ENCODE results near the gene CDH6. TPM values are rescaled to one million over a fixed set of nuclear protein-coding genes. Genes with fewer than 3 reads are reported as not detected.
A peak's percentile ranks its signal among the peaks of the same experiment; 100 is the strongest.

Gene CDH6
- total RNA-seq, 1 donor from 2014 or later, result 233 TPM

DNA sequence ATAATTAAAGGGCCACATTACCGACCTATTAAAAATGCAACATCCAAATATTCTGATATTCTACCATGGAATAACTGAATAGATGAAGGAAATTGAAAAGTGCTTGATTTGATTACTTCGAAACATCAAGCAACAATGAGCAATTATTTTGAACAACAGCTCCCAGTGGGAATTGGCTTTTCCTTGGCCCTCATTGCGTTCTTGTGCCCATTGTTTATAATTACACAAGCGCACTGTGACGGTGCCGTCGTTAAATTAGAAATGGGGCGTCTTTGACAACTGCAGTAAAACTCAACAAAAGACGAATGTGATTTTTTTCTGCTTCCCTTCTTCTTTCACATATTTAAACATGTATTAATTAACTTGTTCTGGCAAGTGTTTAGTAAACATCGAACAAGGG lies 61.6 kb downstream of the CDH6 start:
- peaks cover 54% of the 10 kb centered on the region for H3K36me3 Mint-ChIP-seq (ENCODE audit: low read depth)
- peaks cover 9% of the 10 kb centered on the region for H3K9me3 Mint-ChIP-seq
- no peak for DNase-seq (ENCODE audit: low read depth, low spot score)
- no peak overlapping the region for H3K4me3 Mint-ChIP-seq
- TF ChIP-seq, protein P1, sequence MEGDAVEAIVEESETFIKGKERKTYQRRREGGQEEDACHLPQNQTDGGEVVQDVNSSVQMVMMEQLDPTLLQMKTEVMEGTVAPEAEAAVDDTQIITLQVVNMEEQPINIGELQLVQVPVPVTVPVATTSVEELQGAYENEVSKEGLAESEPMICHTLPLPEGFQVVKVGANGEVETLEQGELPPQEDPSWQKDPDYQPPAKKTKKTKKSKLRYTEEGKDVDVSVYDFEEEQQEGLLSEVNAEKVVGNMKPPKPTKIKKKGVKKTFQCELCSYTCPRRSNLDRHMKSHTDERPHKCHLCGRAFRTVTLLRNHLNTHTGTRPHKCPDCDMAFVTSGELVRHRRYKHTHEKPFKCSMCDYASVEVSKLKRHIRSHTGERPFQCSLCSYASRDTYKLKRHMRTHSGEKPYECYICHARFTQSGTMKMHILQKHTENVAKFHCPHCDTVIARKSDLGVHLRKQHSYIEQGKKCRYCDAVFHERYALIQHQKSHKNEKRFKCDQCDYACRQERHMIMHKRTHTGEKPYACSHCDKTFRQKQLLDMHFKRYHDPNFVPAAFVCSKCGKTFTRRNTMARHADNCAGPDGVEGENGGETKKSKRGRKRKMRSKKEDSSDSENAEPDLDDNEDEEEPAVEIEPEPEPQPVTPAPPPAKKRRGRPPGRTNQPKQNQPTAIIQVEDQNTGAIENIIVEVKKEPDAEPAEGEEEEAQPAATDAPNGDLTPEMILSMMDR (conservative IDR thresholded peaks at IDR 0.05), result no peak
- H3K27ac Mint-ChIP-seq (ENCODE audit: unreplicated experiment), result no peak overlapping the region
- peaks cover 16% of the 10 kb centered on the region for H3K4me1 Mint-ChIP-seq
- H3K27me3 Mint-ChIP-seq (ENCODE audit: low read depth), result no peaks in the 10 kb centered on the region

DNA sequence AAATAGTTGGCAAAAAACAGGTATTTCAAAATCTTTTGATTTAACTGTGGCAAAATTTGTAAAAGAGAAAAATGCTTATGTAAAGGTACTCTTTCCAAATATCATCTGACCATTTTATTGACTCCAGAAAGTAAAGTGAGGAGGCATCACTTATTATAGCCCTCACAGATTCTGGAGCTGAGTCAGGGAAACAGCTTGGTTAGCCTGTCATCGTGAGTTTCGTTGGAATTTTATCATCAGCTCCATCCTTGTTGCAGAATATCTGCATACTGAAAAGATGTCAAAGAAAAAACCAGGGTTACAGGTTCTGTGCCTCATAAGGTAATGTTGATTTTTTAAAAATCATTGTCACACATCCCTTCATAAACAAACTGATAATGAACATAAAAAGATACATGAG lies 74.8 kb downstream of the CDH6 start:
- H3K4me3 Mint-ChIP-seq, result no peak overlapping the region
- no peaks in the 10 kb centered on the region for H3K27me3 Mint-ChIP-seq (ENCODE audit: low read depth)
- peaks cover 10% of the 10 kb centered on the region for H3K36me3 Mint-ChIP-seq (ENCODE audit: low read depth)
- no peaks in the 10 kb centered on the region for H3K9me3 Mint-ChIP-seq
- H3K27ac Mint-ChIP-seq (ENCODE audit: unreplicated experiment), result no peak overlapping the region
- TF ChIP-seq, protein P1 (conservative IDR thresholded peaks at IDR 0.05), result no peak
- peaks cover 10% of the 10 kb centered on the region for H3K4me1 Mint-ChIP-seq
- DNase-seq (ENCODE audit: low read depth, low spot score), result no peak

GRCh38 chr5:31268686-31269085 lies 75.2 kb downstream of the CDH6 start:
- no peak overlapping the region for H3K4me3 Mint-ChIP-seq
- H3K9me3 Mint-ChIP-seq, result no peaks in the 10 kb centered on the region
- no peaks in the 10 kb centered on the region for H3K27me3 Mint-ChIP-seq (ENCODE audit: low read depth)
- TF ChIP-seq, protein P1 (conservative IDR thresholded peaks at IDR 0.05), result no peak
- H3K36me3 Mint-ChIP-seq (ENCODE audit: low read depth), result peaks cover 11% of the 10 kb centered on the region
- peaks cover 12% of the 10 kb centered on the region for H3K4me1 Mint-ChIP-seq
- no peak for DNase-seq (ENCODE audit: low read depth, low spot score)
- H3K27ac Mint-ChIP-seq (ENCODE audit: unreplicated experiment), result no peak overlapping the region

- no peaks in the 10 kb centered on the region for H3K27me3 Mint-ChIP-seq (ENCODE audit: low read depth)
- no peak overlapping the region for H3K4me3 Mint-ChIP-seq
- H3K27ac Mint-ChIP-seq (ENCODE audit: unreplicated experiment), result no peak overlapping the region
- TF ChIP-seq, protein P1 (conservative IDR thresholded peaks at IDR 0.05), result no peak
- H3K36me3 Mint-ChIP-seq (ENCODE audit: low read depth), result peaks cover 11% of the 10 kb centered on the region
- DNase-seq (ENCODE audit: low read depth, low spot score), result no peak
- H3K9me3 Mint-ChIP-seq, result no peaks in the 10 kb centered on the region
- H3K4me1 Mint-ChIP-seq, result peaks cover 17% of the 10 kb centered on the region
Observed at GRCh38 chr5:31269259-31269658, 75.8 kb downstream of the CDH6 start.

DNA sequence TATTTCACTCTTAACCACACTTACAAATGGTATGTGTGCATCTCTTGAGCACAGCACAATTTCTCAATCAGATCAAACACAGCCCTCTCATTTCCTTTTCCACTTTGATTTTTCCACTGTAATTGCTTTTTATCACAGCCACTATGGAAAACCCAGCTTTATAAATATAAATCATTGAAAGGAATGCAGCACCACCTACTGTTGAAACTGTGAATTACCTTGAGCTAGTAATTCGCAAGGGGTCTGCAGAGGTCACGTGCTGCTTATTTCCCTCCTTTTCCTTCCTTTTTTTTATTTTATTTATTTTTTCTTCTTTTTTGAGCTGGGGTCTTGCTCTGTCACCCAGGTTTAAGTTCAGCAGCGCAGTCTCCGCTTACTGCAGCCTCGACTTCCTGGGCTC lies 76.9 kb downstream of the CDH6 start:
- Mint-ChIP-seq H3K27me3 (ENCODE audit: low read depth) (no peaks in the 10 kb centered on the region), H3K9me3 (no peaks in the 10 kb centered on the region), H3K4me3 (no peak overlapping the region), H3K4me1 (peaks cover 17% of the 10 kb centered on the region), H3K36me3 (ENCODE audit: low read depth) (peaks cover 18% of the 10 kb centered on the region), H3K27ac (ENCODE audit: unreplicated experiment) (no peak overlapping the region)
- DNase-seq (ENCODE audit: low read depth, low spot score), result peak; percentile 30
- TF ChIP-seq, protein P1 (conservative IDR thresholded peaks at IDR 0.05), result peak; percentile 73

DNA sequence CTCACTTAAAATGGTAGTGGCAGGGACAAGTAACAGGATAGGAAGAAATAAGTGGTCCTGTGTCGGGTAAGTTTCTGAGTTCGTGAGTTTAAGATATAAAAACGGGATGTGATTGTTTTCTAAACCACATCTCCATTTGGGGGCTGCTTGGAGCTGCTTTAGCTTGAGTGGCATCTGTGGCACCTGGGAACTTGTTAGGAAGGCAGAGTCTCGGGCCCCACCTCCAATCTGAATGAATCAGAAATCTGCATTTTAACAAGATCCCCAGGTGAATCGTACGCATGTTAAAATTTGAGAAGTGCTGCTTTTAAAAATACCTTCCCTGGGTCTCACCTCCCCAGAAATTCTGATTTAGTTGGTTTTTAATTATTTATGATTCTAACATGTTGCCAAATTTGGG lies 78.1 kb downstream of the CDH6 start:
- H3K27ac Mint-ChIP-seq (ENCODE audit: unreplicated experiment), result no peak overlapping the region
- H3K4me3 Mint-ChIP-seq, result no peak overlapping the region
- no peaks in the 10 kb centered on the region for H3K9me3 Mint-ChIP-seq
- no peaks in the 10 kb centered on the region for H3K27me3 Mint-ChIP-seq (ENCODE audit: low read depth)
- DNase-seq (ENCODE audit: low read depth, low spot score), result no peak
- H3K36me3 Mint-ChIP-seq (ENCODE audit: low read depth), result peaks cover 22% of the 10 kb centered on the region
- H3K4me1 Mint-ChIP-seq, result peaks cover 19% of the 10 kb centered on the region
- TF ChIP-seq, protein P1 (conservative IDR thresholded peaks at IDR 0.05), result no peak

Data from neural crest cell (in vitro differentiated cells).